AG09309 (cell line): ENCODE results near the gene PITPNM2.

Experiments used
- DNase-seq: peaks from one replicate; pipeline ENCODE4 v3.0.0-alpha.2; 2010; ENCODE audit warnings: low read depth
- H3K4me3 ChIP-seq: 2 replicates; pipeline ENCODE4 v1.5.1; 2011; ENCODE audit warnings: mild to moderate bottlenecking, low read depth, low read length, moderate library complexity; ENCODE audit not compliant: control insufficient read depth
- CTCF ChIP-seq: IDR thresholded peaks from 2 replicates; pipeline ENCODE4 v1.5.1; 2011; ENCODE audit warnings: mild to moderate bottlenecking, low read depth, low read length, inconsistent platforms; ENCODE audit not compliant: insufficient read depth, control insufficient read depth; ENCODE audit errors: missing control alignments

PITPNM2 gene

GRCh38 chr12:123122626-123123025 lies 28.3 kb downstream of the PITPNM2 start:
- TF ChIP-seq CTCF, result no peak
- no peak overlapping the region for H3K4me3 ChIP-seq
- no peak for DNase-seq

- TF ChIP-seq CTCF, result no peak
- H3K4me3 ChIP-seq, result no peak overlapping the region
- no peak for DNase-seq
These were observed 29.2 kb downstream of the PITPNM2 start for GRCh38 chr12:123121670-123122069.

DNA sequence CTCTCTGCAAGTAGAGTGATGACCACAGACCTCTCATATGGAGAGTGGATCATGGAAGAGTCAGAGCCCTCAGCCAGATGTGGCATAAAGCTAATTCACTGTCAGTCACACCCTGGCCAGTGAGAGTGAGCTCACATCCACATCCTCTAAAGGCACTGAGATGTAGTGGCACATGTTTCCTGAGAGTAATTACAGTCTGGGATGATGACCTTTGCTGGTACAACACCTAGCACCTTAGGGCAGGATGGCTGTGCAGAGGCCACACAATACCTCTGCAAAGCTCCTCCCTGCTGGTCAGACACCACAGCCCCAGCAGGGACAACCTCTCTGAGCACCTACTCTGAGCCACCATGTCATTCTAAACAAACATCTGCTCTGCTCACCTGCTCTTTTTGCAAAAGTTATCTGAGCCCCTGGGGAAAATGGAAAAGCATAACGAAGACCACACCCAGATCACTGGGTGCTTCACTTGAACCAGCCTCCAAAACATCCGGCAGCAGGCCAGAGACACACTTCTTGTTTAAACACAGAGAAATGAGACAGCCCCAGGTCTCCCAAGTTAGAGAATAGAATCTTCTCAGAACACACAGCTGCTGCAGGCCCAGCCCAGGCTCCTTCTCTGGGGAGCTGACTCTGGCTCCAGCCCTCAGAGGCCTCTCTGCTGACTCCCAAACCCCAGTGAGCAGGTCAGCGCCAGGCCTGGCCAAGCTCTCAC lies 30.3 kb downstream of the PITPNM2 start:
- no peak for DNase-seq
- TF ChIP-seq CTCF, result no peak

GRCh38 chr12:123119808-123120207 lies 31.1 kb downstream of the PITPNM2 start:
- DNase-seq, result no peak
- no peak for TF ChIP-seq CTCF
- no peak overlapping the region for H3K4me3 ChIP-seq

More for the DNA sequence above, 30.3 kb downstream of the PITPNM2 start:
- no peak overlapping the region for H3K4me3 ChIP-seq

- no peak for TF ChIP-seq CTCF
- H3K4me3 ChIP-seq, result no peak overlapping the region
- no peak for DNase-seq
These were observed 32.4 kb downstream of the PITPNM2 start for GRCh38 chr12:123118497-123118896.

DNA sequence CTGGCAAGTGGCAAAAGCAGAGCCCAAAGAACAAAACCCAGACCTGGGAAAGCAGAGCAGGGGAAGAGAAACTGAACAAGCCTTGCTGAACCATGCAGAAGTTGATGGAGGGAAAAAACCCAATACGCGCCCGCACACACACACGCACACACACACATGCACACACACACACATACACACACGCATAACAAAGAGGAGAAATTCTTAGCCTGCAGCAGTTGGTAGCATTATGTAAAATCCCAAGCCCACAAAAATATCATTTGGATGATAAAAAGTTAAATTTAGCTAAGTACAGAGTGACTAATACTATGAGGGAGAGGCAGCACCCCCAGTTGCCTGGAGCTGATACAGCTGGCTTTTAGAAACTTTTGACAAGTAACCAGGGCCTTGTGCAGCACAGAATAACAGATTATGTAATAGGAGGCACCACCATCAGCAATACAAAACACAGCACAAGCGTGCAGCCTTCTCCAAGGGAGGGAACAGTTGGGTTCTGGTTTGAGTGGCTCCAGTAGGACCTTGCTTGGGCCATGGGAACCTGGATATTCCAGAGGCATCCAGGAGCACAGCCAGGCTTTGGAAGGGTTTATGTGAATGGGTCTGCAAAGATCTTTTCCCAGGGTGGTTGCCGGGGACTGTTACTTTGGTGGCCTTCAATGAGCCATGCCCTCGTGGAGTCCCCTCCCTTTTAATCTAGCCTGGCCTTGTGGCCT lies 35.3 kb downstream of the PITPNM2 start:
- DNase-seq, result peak; percentile 97
- TF ChIP-seq CTCF, result no peak
- H3K4me3 ChIP-seq, result no peak overlapping the region
